IMR-90 (cell line): ENCODE results near the gene FJX1. TPM values are rescaled to one million over a fixed set of nuclear protein-coding genes. Genes with fewer than 3 reads are reported as not detected.

Experiments
- ATAC-seq: fragments of 200-7000 bp; cut with Tn5 transposase; 2 replicates; pipeline ENCODE4 v1.9.1; 2020; ENCODE audit warnings: low read depth, mild to moderate bottlenecking, moderate library complexity
- BruUV-seq: library from RNA; stranded (reverse); fragments of 400-500 nt; replicated peaks from 2 replicates; lab custom pipeline; 2021; lab: Mats Ljungman, UMichigan
- CTCF ChIA-PET: fragments of 300-600 bp; formaldehyde crosslinking; extraction: SDS; loops from one replicate; lab custom pipeline; 2021; ENCODE audit warnings: antibody characterized with exemption; lab: Yijun Ruan, JAX
- POLR2A ChIA-PET: fragments of 300-600 bp; sonication (Branson Sonifier 250); formaldehyde crosslinking; loops from one replicate; lab custom pipeline; 2022; ENCODE audit warnings: antibody characterized with exemption; ENCODE audit not compliant: unreplicated experiment; lab: Charles Lee
- DNase-seq: peaks from one replicate; pipeline ENCODE4 v3.0.0; 2013
- H2AFZ ChIP-seq: replicated peaks from 2 replicates; pipeline ENCODE3; 2013; ENCODE audit warnings: low read length, mild to moderate bottlenecking; ENCODE audit not compliant: poor library complexity
- H2AK5ac ChIP-seq: 2 replicates; pipeline ENCODE4 v1.6.1; 2013; ENCODE audit warnings: low read depth, low read length, inconsistent platforms
- H2AK9ac ChIP-seq: replicated peaks from 2 replicates; pipeline ENCODE3; 2013; ENCODE audit warnings: mild to moderate bottlenecking, low read depth, low read length, moderate library complexity; ENCODE audit not compliant: poor library complexity
- H2BK120ac ChIP-seq: 2 replicates; pipeline ENCODE4 v1.6.1; 2013; ENCODE audit warnings: low read depth, low read length, inconsistent platforms
- H2BK15ac ChIP-seq: 3 replicates; pipeline ENCODE4 v1.6.1; 2013; ENCODE audit warnings: low read depth, low read length, inconsistent platforms
- H2BK20ac ChIP-seq: 2 replicates; pipeline ENCODE4 v1.6.1; 2013; ENCODE audit warnings: low read depth, mild to moderate bottlenecking, inconsistent platforms, low read length, moderate library complexity
- H2BK5ac ChIP-seq: 2 replicates; pipeline ENCODE4 v1.6.1; 2013; ENCODE audit warnings: mild to moderate bottlenecking, low read depth, low read length, inconsistent platforms; ENCODE audit not compliant: poor library complexity, severe bottlenecking
- H3K14ac ChIP-seq: replicated peaks from 2 replicates; pipeline ENCODE4 v1.6.1; 2013; ENCODE audit warnings: low read depth, low read length, inconsistent platforms
- H3K18ac ChIP-seq: 2 replicates; pipeline ENCODE4 v1.6.1; 2013; ENCODE audit warnings: low read depth, low read length, control low read depth
- H3K23ac ChIP-seq: 2 replicates; pipeline ENCODE4 v1.6.1; 2013; ENCODE audit warnings: low read depth, low read length, inconsistent platforms
- H3K27ac ChIP-seq: 2 replicates; pipeline ENCODE4 v1.5.1; 2013; ENCODE audit warnings: mild to moderate bottlenecking, control low read depth, low read length; ENCODE audit not compliant: insufficient read depth
- H3K27me3 ChIP-seq: 2 replicates; pipeline ENCODE4 v1.6.1; 2013; ENCODE audit warnings: low read length; ENCODE audit not compliant: control insufficient read depth, insufficient read depth
- H3K36me3 ChIP-seq: 2 replicates; pipeline ENCODE4 v1.6.1; 2013; ENCODE audit warnings: low read length, mixed read lengths; ENCODE audit not compliant: control insufficient read depth, insufficient read depth
- H3K4ac ChIP-seq: 2 replicates; pipeline ENCODE4 v1.6.1; 2013; ENCODE audit warnings: low read depth, low read length, inconsistent platforms
- H3K4me1 ChIP-seq: 2 replicates; pipeline ENCODE4 v1.6.1; 2013; ENCODE audit warnings: low read length, mixed read lengths; ENCODE audit not compliant: control insufficient read depth, insufficient read depth
- H3K4me2 ChIP-seq: 2 replicates; pipeline ENCODE4 v1.6.1; 2013; ENCODE audit warnings: low read depth, mild to moderate bottlenecking, control low read depth, low read length, moderate library complexity
- H3K4me3 ChIP-seq: 2 replicates; pipeline ENCODE4 v1.5.1; 2013; ENCODE audit warnings: low read depth, mild to moderate bottlenecking, control low read depth, low read length, moderate library complexity; ENCODE audit not compliant: insufficient read depth
- H3K56ac ChIP-seq: 2 replicates; pipeline ENCODE4 v1.6.1; 2013; ENCODE audit warnings: low read length, inconsistent platforms; ENCODE audit not compliant: insufficient read depth; ENCODE audit errors: extremely low read depth
- H3K79me1 ChIP-seq, 2 experiments: 2 replicates each; pipeline ENCODE4 v1.6.1; 2013; ENCODE audit warnings: low read length in 2 of 2, inconsistent platforms in 1 of 2, low read depth in 1 of 2
- H3K9ac ChIP-seq: 2 replicates; pipeline ENCODE4 v1.6.1; 2013; ENCODE audit warnings: low read depth, low read length, control low read depth
- H3K9me1 ChIP-seq: 2 replicates; pipeline ENCODE4 v1.6.1; 2013; ENCODE audit warnings: low read length, inconsistent platforms; ENCODE audit not compliant: insufficient read depth
- H3K9me3 ChIP-seq: 2 replicates; pipeline ENCODE4 v1.6.1; 2013; ENCODE audit warnings: low read length; ENCODE audit not compliant: control insufficient read depth, insufficient read depth
- H4K20me1 ChIP-seq: 2 replicates; pipeline ENCODE4 v1.6.1; 2013; ENCODE audit warnings: low read length, inconsistent platforms; ENCODE audit not compliant: insufficient read depth
- H4K5ac ChIP-seq: 2 replicates; pipeline ENCODE4 v1.6.1; 2013; ENCODE audit warnings: mild to moderate bottlenecking, low read depth, low read length, control low read depth
- H4K8ac ChIP-seq, 2 experiments: 2 replicates each; pipeline ENCODE4 v1.6.1; 2013; ENCODE audit warnings: low read depth in 2 of 2, low read length in 2 of 2, control low read depth in 1 of 2, inconsistent platforms in 1 of 2
- H4K91ac ChIP-seq: 2 replicates; pipeline ENCODE4 v1.6.1; 2013; ENCODE audit warnings: low read depth, low read length, inconsistent platforms; ENCODE audit not compliant: insufficient read depth
- CHD1 ChIP-seq: IDR thresholded peaks from 2 replicates; pipeline ENCODE4 v1.6.1; 2012; ENCODE audit warnings: low read depth, low read length, improper control_type of control experiment
- CTCF ChIP-seq: conservative IDR thresholded peaks from 2 replicates; pipeline ENCODE4 v1.5.1; 2012; ENCODE audit warnings: mild to moderate bottlenecking, low read depth, low read length, improper control_type of control experiment
- FOS ChIP-seq: fragments of 150-350 bp; IDR thresholded peaks from 2 replicates; pipeline ENCODE4 v1.6.1; 2016; ENCODE audit warnings: low read depth, low read length
- NFE2L2 ChIP-seq: fragments of 150-350 bp; IDR thresholded peaks from 2 replicates; pipeline ENCODE4 v1.6.1; 2016; ENCODE audit warnings: low read depth, mild to moderate bottlenecking, low read length
- RAD21 ChIP-seq: IDR thresholded peaks from 2 replicates; pipeline ENCODE4 v1.6.1; 2012; ENCODE audit warnings: low read length, improper control_type of control experiment
- WGBS, 2 experiments: methylation state at CpG; one replicate each; pipeline versions ENCODE4 v1.1.5 to v1.1.7; 2013; ENCODE audit warnings: missing lambda C conversion rate in 2 of 2; ENCODE audit not compliant: insufficient read length in 1 of 2; ENCODE audit errors: extremely low coverage in 2 of 2; 5-methylcytosine and 5-hydroxymethylcytosine counted together
- dilution Hi-C: fragments of 300-500 bp; cut with HindIII; formaldehyde crosslinking; loops from one replicate; pipeline ENCODE4 v1.14.3; 2018; ENCODE audit warnings: low sequenced_read_pairs; ENCODE audit not compliant: unreplicated experiment
- in situ Hi-C: fragments of 300-500 bp; cut with MboI; formaldehyde crosslinking; loops from 3 replicates; pipeline ENCODE4 v1.14.3; 2019; ENCODE audit warnings: low sequenced_read_pairs, inconsistent platforms, mixed read lengths
- intact Hi-C: fragments of 100-400 bp; cut with micrococcal nuclease; formaldehyde crosslinking; loops from 2 replicates; pipeline ENCODE4 v1.10.0; 2022
- polyA plus RNA-seq, 3 experiments: library from polyadenylated mRNA; depleted of rRNA; stranded (reverse); fragments of >200 nt; gene quantifications; 2 replicates each; pipeline ENCODE4 v1.2.3, GENCODE V29; 2012; ENCODE audit warnings: low replicate concordance in 1 of 3
- total RNA-seq: library from RNA; depleted of rRNA; stranded (reverse); fragments of >200 nt; gene quantifications from 2 replicates; pipeline ENCODE4 v1.2.3, GENCODE V29; 2012

FJX1 gene
- total and polyA plus RNA-seq, 2 of the 4 experiments (the other 2 are of a cell fraction): 8.4 to 11.2 TPM

GRCh38 chr11:35650467-35650866 is 32.2 kb downstream of the FJX1 start:
- ChIA-PET POLR2A (no interaction called here), CTCF (no interaction called here)
- 100% methylated on average over 2 of the region's 4 CpGs; no CpG with 5 or more reads in 1 of the 2 experiments for WGBS, 2 experiments
- TF ChIP-seq CHD1 (no peak), RAD21 (no peak), FOS (no peak), CTCF (no peak), NFE2L2 (no peak)
- no peaks in the 10 kb centered on the region for H3K27me3 ChIP-seq
- H3K9me1 ChIP-seq: 0 out of 2 replicates have a peak, but pooled peaks cover 4% of the 10 kb centered on the region
- no peaks in the 10 kb centered on the region for H3K9me3 ChIP-seq
- no peak overlapping the region for H3K9ac ChIP-seq
- no peaks in the 10 kb centered on the region for H3K79me1 ChIP-seq
- H3K14ac ChIP-seq: no peak overlapping the region
- H3K4me1 ChIP-seq: peaks cover 2% of the 10 kb centered on the region; the same call in 1 of the 2 replicates
- no peak overlapping the region for H2BK15ac ChIP-seq
- no peak overlapping the region for H2AK9ac ChIP-seq
- H3K23ac ChIP-seq: no peak overlapping the region
- dilution Hi-C loops: no loop called here
- DNase-seq (no peak), ATAC-seq (no peak)
- no peak overlapping the region for H3K4me2 ChIP-seq
- peak overlapping the region; percentile 11; the same call in 1 of the 2 replicates for H2AK5ac ChIP-seq
- no peak overlapping the region for H3K4me3 ChIP-seq
- H3K27ac ChIP-seq: no peak overlapping the region
- H3K18ac ChIP-seq: no peak overlapping the region; the same call in 1 of the 2 replicates
- intact Hi-C loops: no loop called here
- H2BK120ac ChIP-seq: no peak overlapping the region; the same call in 1 of the 2 replicates
- BruUV-seq: no TSS peak
- H4K8ac ChIP-seq: peak overlapping the region in 1 of 2 experiments; percentile 55; a peak in 1 of 4 replicates
- H2BK5ac ChIP-seq: no peak overlapping the region
- H3K56ac ChIP-seq: no peak overlapping the region
- H4K5ac ChIP-seq: no peak overlapping the region
- H2AFZ ChIP-seq: no peak overlapping the region
- H4K20me1 ChIP-seq: no peaks in the 10 kb centered on the region
- no peak overlapping the region for H4K91ac ChIP-seq
- no peak overlapping the region for H2BK20ac ChIP-seq
- H3K4ac ChIP-seq: no peak overlapping the region
- in situ Hi-C loops: no loop called here
- no peaks in the 10 kb centered on the region for H3K36me3 ChIP-seq
